H1 (cell line): ENCODE data around the gene GPR162. TPM values are rescaled to one million over a fixed set of nuclear protein-coding genes. Genes with fewer than 3 reads are reported as not detected.

ENCODE experiments used
- CTCF ChIA-PET: fragments of 300-600 bp; sonication (Branson Sonifier 250); formaldehyde crosslinking; loops from one replicate; lab custom pipeline; 2021; ENCODE audit not compliant: partially characterized antibody; lab: Charles Lee
- POLR2A ChIA-PET: fragments of 300-600 bp; sonication (Branson Sonifier 250); formaldehyde crosslinking; loops from one replicate; lab custom pipeline; 2021; ENCODE audit warnings: inconsistent platforms; ENCODE audit not compliant: partially characterized antibody; lab: Charles Lee
- DNase-seq, 2 experiments: peaks; one replicate each; pipeline versions ENCODE4 v3.0.0 to v3.0.0-alpha.2; 2010 to 2022; ENCODE audit warnings: low spot score in 2 of 2, low read depth in 1 of 2, mixed read lengths in 1 of 2
- FAIRE-seq: peaks from 2 replicates; lab custom pipeline; 2011; peaks lifted over from hg19 to GRCh38; lab: Jason Lieb, UNC
- H2AFZ ChIP-seq: 2 replicates; pipeline ENCODE4 v1.8.1; 2012; ENCODE audit warnings: low read length, inconsistent platforms
- H2AK5ac ChIP-seq: 2 replicates; pipeline ENCODE4 v1.6.1; 2013; ENCODE audit warnings: low read depth, low read length
- H2BK120ac ChIP-seq: replicated peaks from 2 replicates; pipeline ENCODE3; 2013; ENCODE audit warnings: low read depth, low read length, inconsistent platforms
- H2BK12ac ChIP-seq: 2 replicates; pipeline ENCODE4 v1.6.1; 2013; ENCODE audit warnings: low read depth, low read length
- H2BK15ac ChIP-seq: 2 replicates; pipeline ENCODE4 v1.6.1; 2013; ENCODE audit warnings: low read length
- H2BK20ac ChIP-seq: 2 replicates; pipeline ENCODE4 v1.6.1; 2013; ENCODE audit warnings: low read length
- H2BK5ac ChIP-seq: 2 replicates; pipeline ENCODE4 v1.6.1; 2013; ENCODE audit warnings: low read depth, low read length
- H3K14ac ChIP-seq: 2 replicates; pipeline ENCODE4 v1.6.1; 2013; ENCODE audit warnings: inconsistent platforms; ENCODE audit not compliant: insufficient read length
- H3K18ac ChIP-seq: 2 replicates; pipeline ENCODE4 v1.6.1; 2013; ENCODE audit warnings: low read length; ENCODE audit errors: extremely low read depth
- H3K23ac ChIP-seq: 2 replicates; pipeline ENCODE4 v1.6.1; 2013; ENCODE audit warnings: inconsistent platforms; ENCODE audit not compliant: insufficient read length
- H3K23me2 ChIP-seq: 2 replicates; pipeline ENCODE4 v1.6.1; 2013; ENCODE audit warnings: low read depth, low read length
- H3K27ac ChIP-seq: 2 replicates; pipeline ENCODE4 v1.6.1; 2011; ENCODE audit warnings: low read depth, low read length, inconsistent platforms
- H3K27me3 ChIP-seq, 4 experiments: replicated peaks in 1 of 4; 1 replicate in 1 of 4; 2 replicates in 3 of 4; pipeline versions ENCODE4 v1.6.1 to v1.8.1; 2011 to 2013; ENCODE audit warnings: low read length in 3 of 4, mild to moderate bottlenecking in 3 of 4, inconsistent platforms in 2 of 4, mixed read lengths in 2 of 4, moderate library complexity in 1 of 4; ENCODE audit not compliant: control insufficient read depth in 3 of 4, insufficient read depth in 3 of 4; ENCODE audit errors: extremely low read depth in 1 of 4
- H3K36me3 ChIP-seq, 4 experiments: 2 replicates each; pipeline versions ENCODE4 v1.6.1 to v1.8.1; 2011 to 2013; ENCODE audit warnings: mild to moderate bottlenecking in 4 of 4, low read length in 3 of 4, moderate library complexity in 2 of 4, control low read depth in 1 of 4, inconsistent platforms in 1 of 4; ENCODE audit not compliant: insufficient read depth in 4 of 4, control insufficient read depth in 2 of 4
- H3K4ac ChIP-seq: replicated peaks from 2 replicates; pipeline ENCODE3; 2013; ENCODE audit warnings: low read length, low read depth, mixed read lengths, inconsistent platforms; ENCODE audit not compliant: insufficient read length
- H3K4me1 ChIP-seq, 4 experiments: replicated peaks in 1 of 4; 1 replicate in 1 of 4; 2 replicates in 3 of 4; pipeline versions ENCODE4 v1.6.1 to v1.8.1; 2011 to 2013; ENCODE audit warnings: low read length in 3 of 4, inconsistent platforms in 2 of 4, mixed read lengths in 1 of 4; ENCODE audit not compliant: insufficient read depth in 4 of 4, control insufficient read depth in 3 of 4
- H3K4me2 ChIP-seq, 2 experiments: 2 replicates each; pipeline versions ENCODE4 v1.6.1 to v1.8.1; 2011 to 2013; ENCODE audit warnings: low read depth in 2 of 2, low read length in 2 of 2, control low read depth in 1 of 2, inconsistent platforms in 1 of 2, mild to moderate bottlenecking in 1 of 2; ENCODE audit not compliant: insufficient read depth in 1 of 2
- H3K4me3 ChIP-seq, 4 experiments: fragments of 200-600, 300-600 bp in 1 of 4; sonication (generic), shearing (Covaris generic), sonication (Bioruptor Twin) in 1 of 4; 2 replicates each; pipeline versions ENCODE4 v1.5.1 to v1.8.1; 2011 to 2016; ENCODE audit warnings: low read length in 4 of 4, low read depth in 3 of 4, control low read depth in 2 of 4, inconsistent platforms in 2 of 4, mild to moderate bottlenecking in 2 of 4, mixed read lengths in 1 of 4, moderate library complexity in 1 of 4; ENCODE audit not compliant: insufficient read depth in 2 of 4; ENCODE audit errors: extremely low read depth in 1 of 4
- H3K56ac ChIP-seq: replicated peaks from 2 replicates; pipeline ENCODE3; 2013; ENCODE audit warnings: low read depth, mild to moderate bottlenecking, mixed read lengths, low read length, inconsistent platforms; ENCODE audit not compliant: insufficient read length
- H3K79me1 ChIP-seq: 2 replicates; pipeline ENCODE4 v1.6.1; 2013; ENCODE audit warnings: low read depth, low read length, control low read depth
- H3K79me2 ChIP-seq, 2 experiments: 2 replicates each; pipeline versions ENCODE4 v1.6.1 to v1.8.1; 2012 to 2013; ENCODE audit warnings: low read length in 2 of 2, mild to moderate bottlenecking in 2 of 2, inconsistent platforms in 1 of 2; ENCODE audit not compliant: insufficient read depth in 2 of 2, control insufficient read depth in 1 of 2
- H3K9ac ChIP-seq, 4 experiments: replicated peaks in 1 of 4; 1 replicate in 1 of 4; 2 replicates in 3 of 4; pipeline versions ENCODE4 v1.6.1 to v1.8.1; 2011 to 2013; ENCODE audit warnings: low read depth in 3 of 4, low read length in 3 of 4, control low read depth in 2 of 4, mild to moderate bottlenecking in 2 of 4, moderate library complexity in 2 of 4, inconsistent platforms in 1 of 4; ENCODE audit errors: extremely low read depth in 1 of 4
- H3K9me3 ChIP-seq, 2 experiments: 2 replicates each; pipeline versions ENCODE4 v1.6.1 to v1.8.1; 2012 to 2013; ENCODE audit warnings: mild to moderate bottlenecking in 2 of 2, moderate library complexity in 2 of 2, control low read depth in 1 of 2, inconsistent platforms in 1 of 2, low read depth in 1 of 2, low read length in 1 of 2, mixed read lengths in 1 of 2; ENCODE audit not compliant: insufficient read depth in 2 of 2
- H4K20me1 ChIP-seq, 2 experiments: replicated peaks in 1 of 2; 2 replicates each; pipeline versions ENCODE3 to v1.8.1; 2011 to 2013; ENCODE audit warnings: inconsistent platforms in 2 of 2, low read length in 2 of 2, mild to moderate bottlenecking in 1 of 2; ENCODE audit not compliant: insufficient read depth in 2 of 2, control insufficient read depth in 1 of 2
- H4K5ac ChIP-seq: 2 replicates; pipeline ENCODE4 v1.6.1; 2013; ENCODE audit warnings: low read length, low read depth, mixed read lengths, inconsistent platforms; ENCODE audit not compliant: insufficient read length
- H4K8ac ChIP-seq: 2 replicates; pipeline ENCODE4 v1.8.0; 2013; ENCODE audit warnings: mild to moderate bottlenecking, moderate library complexity, low read length, inconsistent platforms; ENCODE audit not compliant: insufficient read depth; ENCODE audit errors: extremely low read depth
- H4K91ac ChIP-seq: replicated peaks from 2 replicates; pipeline ENCODE3; 2013; ENCODE audit warnings: low read length, mixed read lengths, inconsistent platforms; ENCODE audit not compliant: insufficient read length
- CREB1 ChIP-seq: IDR thresholded peaks from 2 replicates; pipeline ENCODE4 v1.6.1; 2012; ENCODE audit warnings: inconsistent platforms
- WGBS, 2 experiments: shearing (Covaris generic) in 1 of 2; methylation state at CpG; one replicate each; pipeline versions ENCODE4 v1.1.6 to v1.1.7; 2013 to 2015; ENCODE audit warnings: low lambda C conversion rate in 2 of 2, mixed read lengths in 2 of 2, inconsistent platforms in 1 of 2, low coverage in 1 of 2, missing lambda C conversion rate in 1 of 2; ENCODE audit not compliant: insufficient replicate concordance in 2 of 2, insufficient coverage in 1 of 2, insufficient read length in 1 of 2; ENCODE audit errors: extremely low coverage in 1 of 2, missing lambda C conversion rate in 1 of 2; 5-methylcytosine and 5-hydroxymethylcytosine counted together
- polyA plus RNA-seq, 7 experiments: library from polyadenylated mRNA; depleted of rRNA in 3 of 7; stranded (reverse) in 5 of 7; unstranded in 2 of 7; fragments of >200 nt in 5 of 7; fragments of 200-250 nt in 2 of 7; gene quantifications; 1 replicate in 5 of 7; 2 replicates in 1 of 7; 4 replicates in 1 of 7; pipeline versions ENCODE4 v1.2.1 to v1.2.3, GENCODE V29; 2011 to 2013; ENCODE audit warnings: missing spikeins in 2 of 7, mixed read lengths in 2 of 7
- total RNA-seq: library from RNA; stranded (reverse); fragmentation: NEBNext Ultra II Directional; extraction: Animal tissue kit (Norgen Biotek cat#: 25700); gene quantifications from 2 replicates; pipeline ENCODE4 v1.2.1, GENCODE V29; 2021
- TF ChIP-seq, protein P1 (sequence below): IDR thresholded peaks from 2 replicates; pipeline ENCODE4 v1.6.1; 2012; ENCODE audit warnings: low read length, inconsistent platforms

GPR162 gene
- total and polyA plus RNA-seq, 2 of the 8 experiments (the other 6 are each of a cell fraction or from before 2014, with no cell fraction given) = 7.3 to 8.8 TPM

DNA sequence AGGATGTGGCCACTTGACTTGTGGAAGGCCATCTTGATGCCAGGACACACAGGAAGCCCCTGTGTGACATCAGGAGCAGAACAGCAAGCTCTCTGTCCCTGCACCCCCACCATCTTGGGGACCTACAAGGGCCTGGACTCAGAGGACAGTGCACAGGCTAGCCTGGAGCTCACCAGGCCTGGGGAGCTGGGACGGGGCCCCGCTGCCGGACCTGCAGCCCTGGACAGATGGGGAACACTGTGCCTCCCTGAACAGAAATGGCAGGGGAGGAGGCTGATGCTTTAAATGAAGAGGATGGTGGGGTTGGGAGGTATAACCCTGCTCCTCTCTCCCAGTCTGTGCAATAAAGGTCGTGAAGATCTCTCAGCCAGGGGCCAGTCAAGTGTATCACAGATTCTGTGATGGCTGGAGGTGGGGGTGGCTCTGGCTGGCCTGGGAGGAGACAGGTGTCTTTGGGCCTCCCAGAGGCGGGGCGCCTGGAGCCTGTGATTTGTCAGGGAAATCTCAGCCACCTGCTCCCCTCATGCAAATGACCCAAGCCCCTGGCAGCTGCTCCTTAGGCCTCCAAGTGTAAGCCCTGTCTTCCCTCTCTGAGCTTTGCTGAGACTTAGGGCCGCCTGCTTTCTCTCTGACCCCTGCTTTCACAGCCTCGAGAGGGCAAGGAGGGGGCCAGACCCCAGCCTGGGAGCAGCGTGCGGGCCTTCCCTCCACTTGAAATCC is 18.0 kb downstream of the GPR162 start:
- no peaks in the 10 kb centered on the region for H3K79me1 ChIP-seq
- H3K36me3 ChIP-seq = peaks cover 16 to 51% (median 36%) of the 10 kb centered on the region in 4 experiments
- CTCF ChIA-PET = interaction anchor here (0.8 to 23.7 kb wide), 11 partner anchors 6 to 221 kb away, joined by 3 to 532 read pairs (median 5); partner anchors contain the start of genes CD4, CDCA3, GNB3 and LAG3
- H3K14ac ChIP-seq = no peak overlapping the region
- H4K91ac ChIP-seq = no peak overlapping the region
- WGBS, 2 experiments = 75% methylated on average over 10 of the region's 10 CpGs; no CpG with 5 or more reads in 1 of the 2 experiments
- no peaks in the 10 kb centered on the region for H3K79me2 ChIP-seq
- TF ChIP-seq, protein P1, sequence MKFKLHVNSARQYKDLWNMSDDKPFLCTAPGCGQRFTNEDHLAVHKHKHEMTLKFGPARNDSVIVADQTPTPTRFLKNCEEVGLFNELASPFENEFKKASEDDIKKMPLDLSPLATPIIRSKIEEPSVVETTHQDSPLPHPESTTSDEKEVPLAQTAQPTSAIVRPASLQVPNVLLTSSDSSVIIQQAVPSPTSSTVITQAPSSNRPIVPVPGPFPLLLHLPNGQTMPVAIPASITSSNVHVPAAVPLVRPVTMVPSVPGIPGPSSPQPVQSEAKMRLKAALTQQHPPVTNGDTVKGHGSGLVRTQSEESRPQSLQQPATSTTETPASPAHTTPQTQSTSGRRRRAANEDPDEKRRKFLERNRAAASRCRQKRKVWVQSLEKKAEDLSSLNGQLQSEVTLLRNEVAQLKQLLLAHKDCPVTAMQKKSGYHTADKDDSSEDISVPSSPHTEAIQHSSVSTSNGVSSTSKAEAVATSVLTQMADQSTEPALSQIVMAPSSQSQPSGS = no peak
- no peak for TF ChIP-seq CREB1
- TF ChIP-seq, all 59 proteins: peak for 0
- no peak overlapping the region for H3K27ac ChIP-seq
- H3K23me2 ChIP-seq = no peaks in the 10 kb centered on the region
- H3K9me3 ChIP-seq = no peaks in the 10 kb centered on the region
- no peak overlapping the region for H2BK15ac ChIP-seq
- H3K56ac ChIP-seq = no peak overlapping the region
- DNase-seq (no peak), FAIRE-seq (no peak)
- no peak overlapping the region; the same call in 1 of the 2 replicates for H2BK5ac ChIP-seq
- no peak overlapping the region for H3K4ac ChIP-seq
- peaks cover 0 to 3% (median 2%) of the 10 kb centered on the region in 4 experiments; a peak in 1 of 7 replicates for H3K4me1 ChIP-seq
- POLR2A ChIA-PET = interaction anchor here (0.8 to 27.1 kb wide), 11 partner anchors 6 to 305 kb away, joined by 3 to 588 read pairs (median 6); partner anchors contain the start of genes C12orf57, CDCA3, GAPDH and GNB3
- no peak overlapping the region for H2AFZ ChIP-seq
- no peak overlapping the region for H4K5ac ChIP-seq
- no peak overlapping the region for H4K8ac ChIP-seq
- no peak overlapping the region for H3K4me2 ChIP-seq
- H3K4me3 ChIP-seq = no peak overlapping the region
- no peaks in the 10 kb centered on the region for H3K27me3 ChIP-seq
- no peak overlapping the region for H3K23ac ChIP-seq
- H3K9ac ChIP-seq = no peak overlapping the region
- no peak overlapping the region for H2BK12ac ChIP-seq
- H3K18ac ChIP-seq = no peak overlapping the region
- no peak overlapping the region for H2BK20ac ChIP-seq
- no peak overlapping the region for H2AK5ac ChIP-seq
- H4K20me1 ChIP-seq = peaks cover 7 to 8% of the 10 kb centered on the region in 2 experiments
- no peak overlapping the region for H2BK120ac ChIP-seq
